GM10847 (cell line): Measurements from ENCODE around the gene MRPL43.

Source experiments
- POLR2A ChIP-seq: IDR thresholded peaks from 2 replicates; pipeline ENCODE4 v1.6.1; 2011; ENCODE audit not compliant: insufficient read length; ENCODE audit errors: extremely low read depth

MRPL43 gene

GRCh38 chr10:101011517-101012423, 24.5 kb upstream of the MRPL43 start:
- TF ChIP-seq POLR2A = no peak

DNA sequence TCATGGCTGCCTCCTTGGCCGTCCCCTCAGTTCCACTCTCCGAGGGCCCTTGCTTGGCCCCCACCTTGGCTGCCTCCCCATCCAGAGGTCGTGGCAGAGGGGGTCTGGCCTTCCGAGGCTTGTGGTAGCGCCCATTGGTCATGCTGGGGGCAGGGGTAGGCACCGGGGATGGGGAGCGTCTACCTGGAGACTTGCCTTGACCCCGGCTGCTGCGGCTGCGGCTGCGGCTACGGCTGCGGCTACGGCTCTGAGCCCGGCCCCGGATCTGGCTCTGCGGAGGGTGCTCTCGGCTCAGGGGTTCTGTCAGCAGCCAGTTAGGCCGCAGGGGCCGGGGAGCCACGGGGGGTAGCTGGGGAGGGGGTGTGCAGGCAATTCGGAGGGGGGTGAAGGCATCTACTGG, 23.0 kb upstream of the MRPL43 start:
- TF ChIP-seq POLR2A = no peak

DNA sequence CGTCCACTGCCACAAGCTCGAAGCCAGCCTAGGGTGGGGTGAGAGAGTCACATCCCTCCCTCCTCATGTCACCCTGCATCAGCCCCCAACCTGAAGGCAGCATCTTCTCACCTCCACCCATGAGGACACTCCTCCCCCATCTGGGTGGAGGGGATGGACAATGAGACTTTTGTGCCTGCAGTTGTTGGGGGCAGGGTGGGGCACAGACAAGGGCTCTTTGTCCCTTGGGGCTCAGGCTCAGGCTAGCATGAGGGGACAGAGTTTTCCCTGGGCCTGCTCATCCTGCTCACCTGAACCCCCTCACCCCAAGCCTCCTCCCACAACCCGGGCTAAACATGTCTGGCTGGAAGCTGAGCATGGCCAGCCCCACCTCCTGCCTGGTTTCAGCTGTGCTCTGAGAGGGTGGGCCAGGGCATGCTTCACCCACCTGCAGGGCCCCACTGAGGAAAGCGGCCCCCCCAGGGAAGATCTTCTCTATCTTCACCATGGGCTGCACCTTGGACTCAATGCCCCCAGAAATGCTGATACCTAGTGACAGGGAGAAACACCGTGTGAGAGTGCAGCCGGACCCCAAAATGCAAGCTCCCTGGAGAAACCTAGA, 21.6 kb upstream of the MRPL43 start:
- TF ChIP-seq POLR2A = no peak

GRCh38 chr10:101007915-101008822, 20.9 kb upstream of the MRPL43 start:
- no peak for TF ChIP-seq POLR2A

DNA sequence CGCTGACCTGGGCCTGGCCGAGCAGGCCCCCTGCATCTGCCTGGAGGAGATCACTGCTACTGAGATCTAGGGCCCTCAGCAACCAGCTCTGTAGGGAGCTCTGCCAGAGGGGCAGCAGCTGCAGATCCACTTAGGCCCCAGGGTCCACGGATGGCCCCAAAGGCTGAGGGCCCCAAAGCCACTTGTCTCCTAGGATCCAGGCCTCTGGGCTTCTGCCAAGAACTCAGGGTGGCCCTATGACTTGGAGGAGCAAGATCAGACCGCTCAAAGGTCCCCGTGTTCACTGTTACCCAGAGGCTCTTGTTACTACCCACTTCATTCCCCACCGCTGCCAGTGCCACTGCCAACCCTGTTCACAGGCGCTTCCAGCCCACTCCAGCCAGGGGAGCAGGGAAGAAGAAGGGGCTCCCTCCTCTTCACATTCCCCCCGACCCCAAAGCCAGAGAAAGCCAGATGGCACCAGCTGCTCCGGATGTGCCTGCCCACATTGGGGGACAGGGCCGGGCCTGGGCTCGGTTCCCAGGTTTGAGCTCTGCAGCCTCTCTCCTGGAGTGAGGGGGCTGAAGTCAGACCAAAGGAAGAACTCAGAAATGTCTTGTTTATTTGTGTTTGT, 19.9 kb upstream of the MRPL43 start:
- no peak for TF ChIP-seq POLR2A

DNA sequence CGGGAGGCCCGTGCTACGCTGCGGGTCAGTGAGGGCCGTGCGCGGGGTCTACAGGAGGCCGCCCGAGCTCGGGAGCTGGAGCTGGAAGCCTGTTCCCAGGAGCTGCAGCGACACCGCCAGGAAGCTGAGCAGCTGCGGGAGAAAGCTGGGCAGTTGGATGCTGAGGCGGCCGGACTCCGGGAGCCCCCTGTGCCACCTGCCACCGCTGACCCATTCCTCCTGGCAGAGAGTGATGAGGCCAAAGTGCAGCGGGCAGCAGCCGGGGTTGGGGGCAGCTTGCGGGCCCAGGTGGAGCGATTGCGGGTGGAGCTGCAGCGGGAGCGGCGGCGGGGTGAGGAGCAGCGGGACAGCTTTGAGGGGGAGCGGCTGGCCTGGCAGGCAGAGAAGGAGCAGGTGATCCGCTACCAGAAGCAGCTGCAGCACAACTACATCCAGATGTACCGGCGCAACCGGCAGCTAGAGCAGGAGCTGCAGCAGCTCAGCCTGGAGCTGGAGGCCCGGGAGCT, 19.3 kb upstream of the MRPL43 start:
- TF ChIP-seq POLR2A = no peak

DNA sequence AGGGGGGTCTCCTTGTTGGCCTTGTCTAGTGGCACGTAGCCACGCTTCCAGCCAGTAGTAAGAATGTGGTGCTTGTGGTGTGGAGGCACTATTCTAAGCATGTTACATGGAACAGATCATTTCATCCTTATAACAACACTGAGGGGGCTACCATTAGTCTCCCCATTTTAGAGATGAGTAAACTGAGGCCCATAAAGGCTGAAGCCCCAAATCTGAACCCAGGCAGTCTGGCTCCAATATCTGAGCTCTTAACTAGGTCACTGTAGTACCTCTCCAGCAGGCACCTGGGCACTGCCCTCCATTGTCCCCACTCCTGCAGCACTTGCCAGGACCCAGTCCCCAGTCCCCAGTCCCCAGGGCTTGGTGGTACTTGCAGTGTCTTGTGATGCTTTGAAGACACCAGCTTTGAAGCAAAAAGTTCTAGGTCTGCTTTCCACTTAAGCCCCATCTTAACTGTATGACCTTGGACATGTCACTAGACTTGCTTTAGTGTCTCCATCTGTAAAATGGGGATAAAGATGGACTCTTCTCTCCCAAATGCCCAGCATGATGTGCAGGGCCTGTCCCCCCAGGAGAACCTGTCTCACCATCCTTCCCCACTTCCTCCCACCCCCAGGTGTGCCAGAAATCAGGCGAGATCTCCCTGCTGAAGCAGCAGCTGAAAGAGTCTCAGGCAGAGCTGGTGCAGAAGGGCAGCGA, 18.7 kb upstream of the MRPL43 start:
- TF ChIP-seq POLR2A = no peak

- no peak for TF ChIP-seq POLR2A
Measured at GRCh38 chr10:101005361-101005760, 18.1 kb upstream of the MRPL43 start.

DNA sequence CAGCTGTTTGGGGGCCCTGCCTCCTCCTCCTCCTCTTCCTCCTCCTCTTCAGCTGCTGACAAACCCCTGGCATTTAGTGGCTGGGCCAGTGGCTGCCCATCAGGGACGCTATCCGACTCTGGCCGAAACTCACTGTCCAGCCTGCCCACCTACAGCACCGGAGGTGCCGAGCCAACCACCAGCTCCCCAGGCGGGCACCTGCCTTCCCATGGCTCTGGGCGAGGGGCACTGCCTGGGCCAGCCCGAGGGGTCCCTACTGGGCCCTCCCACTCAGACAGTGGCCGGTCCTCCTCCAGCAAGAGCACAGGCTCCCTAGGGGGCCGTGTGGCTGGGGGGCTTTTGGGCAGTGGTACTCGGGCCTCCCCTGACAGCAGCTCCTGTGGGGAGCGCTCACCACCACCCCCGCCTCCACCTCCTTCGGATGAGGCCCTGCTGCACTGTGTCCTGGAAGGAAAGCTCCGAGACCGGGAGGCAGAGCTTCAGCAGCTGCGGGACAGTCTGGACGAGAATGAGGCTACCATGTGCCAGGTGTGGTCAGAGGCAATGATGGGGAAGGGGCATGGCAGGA, 16.4 kb upstream of the MRPL43 start:
- no peak for TF ChIP-seq POLR2A

DNA sequence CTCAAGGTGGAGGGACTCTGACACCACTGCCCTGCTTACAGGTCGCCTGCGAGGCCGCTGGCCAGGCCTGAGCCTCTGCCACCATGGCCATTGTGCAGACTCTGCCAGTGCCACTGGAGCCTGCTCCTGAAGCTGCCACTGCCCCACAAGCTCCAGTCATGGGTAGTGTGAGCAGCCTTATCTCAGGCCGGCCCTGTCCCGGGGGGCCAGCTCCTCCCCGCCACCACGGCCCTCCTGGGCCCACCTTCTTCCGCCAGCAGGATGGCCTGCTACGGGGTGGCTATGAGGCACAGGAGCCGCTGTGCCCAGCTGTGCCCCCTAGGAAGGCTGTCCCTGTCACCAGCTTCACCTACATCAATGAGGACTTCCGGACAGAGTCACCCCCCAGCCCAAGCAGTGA, 15.2 kb upstream of the MRPL43 start:
- TF ChIP-seq POLR2A = no peak

GRCh38 chr10:101001659-101002035, 14.3 kb upstream of the MRPL43 start:
- TF ChIP-seq POLR2A = no peak

GRCh38 chr10:101000915-101001658, 13.8 kb upstream of the MRPL43 start:
- no peak for TF ChIP-seq POLR2A

DNA sequence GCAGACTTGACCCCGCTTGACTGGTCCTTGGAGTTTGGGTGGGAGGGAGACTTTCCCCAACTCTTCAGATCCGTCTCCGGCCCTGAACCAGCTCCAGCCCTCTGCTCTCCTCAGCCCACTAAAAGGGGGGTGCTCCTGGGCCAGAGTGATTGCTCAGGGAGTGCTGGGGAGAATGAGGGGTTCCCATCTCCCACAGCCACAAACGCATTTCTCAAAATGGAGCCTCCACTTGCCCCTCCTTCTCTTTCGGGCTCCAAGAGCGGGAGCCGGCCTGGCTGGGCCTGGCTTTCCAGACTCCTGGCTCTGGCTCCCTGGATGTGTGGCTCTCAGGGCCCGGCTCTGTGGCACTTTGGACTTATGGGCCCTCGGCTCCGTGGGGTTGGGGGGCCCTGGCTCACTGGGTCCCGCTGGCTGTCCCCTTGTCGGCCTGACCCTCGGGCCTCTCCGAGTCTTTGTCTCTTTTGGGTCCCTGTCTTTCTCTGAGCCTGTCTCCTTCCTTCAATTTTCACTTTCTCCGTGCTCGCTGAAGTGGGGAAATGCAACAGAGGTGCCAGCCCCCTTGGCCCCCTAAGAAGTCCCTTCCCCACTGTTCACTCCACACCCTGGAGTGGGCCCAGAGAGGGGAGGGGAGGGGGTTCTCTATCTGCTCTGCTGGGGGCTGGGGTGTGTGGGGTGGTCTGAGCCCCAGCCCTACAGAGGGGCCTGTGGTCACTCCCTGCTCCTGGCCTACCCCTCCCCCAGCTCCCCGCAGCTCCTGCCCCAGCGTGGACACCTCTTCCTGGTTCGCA, 13.0 kb upstream of the MRPL43 start:
- no peak for TF ChIP-seq POLR2A
